H9 (cell line): ENCODE measurements around the gene SORCS2. TPM values are rescaled to one million over a fixed set of nuclear protein-coding genes. Genes with fewer than 3 reads are reported as not detected.
A peak's percentile ranks its signal among the peaks of the same experiment; 100 is the strongest.

ENCODE experiments used
- DNase-seq: peaks from one replicate; pipeline ENCODE4 v3.0.0-alpha.2; 2017
- H2AFZ ChIP-seq: one replicate; pipeline ENCODE4 v1.6.1; 2013; ENCODE audit warnings: mild to moderate bottlenecking, low read length, control low read depth, moderate library complexity
- H2AK5ac ChIP-seq: 2 replicates; pipeline ENCODE4 v1.6.1; 2013; ENCODE audit warnings: low read length, control low read depth, mixed read lengths; ENCODE audit not compliant: insufficient read length
- H2BK120ac ChIP-seq: one replicate; pipeline ENCODE4 v1.6.1; 2013; ENCODE audit warnings: low read depth, mild to moderate bottlenecking, low read length, control low read depth, inconsistent platforms; ENCODE audit not compliant: poor library complexity, severe bottlenecking
- H2BK12ac ChIP-seq: 2 replicates; pipeline ENCODE4 v1.6.1; 2013; ENCODE audit warnings: low read length, control low read depth, mixed read lengths, low read depth; ENCODE audit not compliant: insufficient read length
- H2BK15ac ChIP-seq: 2 replicates; pipeline ENCODE4 v1.6.1; 2013; ENCODE audit warnings: low read depth, low read length, control low read depth
- H2BK20ac ChIP-seq: one replicate; pipeline ENCODE4 v1.6.1; 2013; ENCODE audit warnings: low read depth, mild to moderate bottlenecking, low read length, control low read depth, inconsistent platforms; ENCODE audit not compliant: poor library complexity, severe bottlenecking
- H2BK5ac ChIP-seq: 2 replicates; pipeline ENCODE4 v1.6.1; 2013; ENCODE audit warnings: low read length, control low read depth, mixed read lengths; ENCODE audit not compliant: insufficient read length
- H3K14ac ChIP-seq: 2 replicates; pipeline ENCODE4 v1.6.1; 2013; ENCODE audit warnings: low read length, control low read depth; ENCODE audit not compliant: insufficient read depth
- H3K18ac ChIP-seq: 2 replicates; pipeline ENCODE4 v1.6.1; 2013; ENCODE audit warnings: low read depth, mild to moderate bottlenecking, mixed read lengths, low read length, control low read depth; ENCODE audit not compliant: insufficient read length
- H3K23ac ChIP-seq: 2 replicates; pipeline ENCODE4 v1.6.1; 2013; ENCODE audit warnings: low read length, control low read depth, mixed read lengths, low read depth; ENCODE audit not compliant: insufficient read length
- H3K23me2 ChIP-seq: 2 replicates; pipeline ENCODE4 v1.6.1; 2013; ENCODE audit warnings: low read depth, mild to moderate bottlenecking, mixed read lengths, low read length, control low read depth; ENCODE audit not compliant: insufficient read length, poor library complexity, severe bottlenecking
- H3K27ac ChIP-seq: 2 replicates; pipeline ENCODE4 v1.5.1; 2013; ENCODE audit warnings: low read length, control low read depth, mixed read lengths, low read depth; ENCODE audit not compliant: insufficient read length
- H3K27me3 ChIP-seq: 2 replicates; pipeline ENCODE4 v1.6.1; 2013; ENCODE audit warnings: low read length, control low read depth, inconsistent platforms; ENCODE audit not compliant: insufficient read depth
- H3K4ac ChIP-seq: 2 replicates; pipeline ENCODE4 v1.6.1; 2013; ENCODE audit warnings: low read depth, mild to moderate bottlenecking, control low read depth, inconsistent platforms, low read length, moderate library complexity
- H3K4me1 ChIP-seq: 2 replicates; pipeline ENCODE4 v1.6.1; 2013; ENCODE audit warnings: low read length, control low read depth, inconsistent platforms; ENCODE audit not compliant: insufficient read depth
- H3K4me2 ChIP-seq: 2 replicates; pipeline ENCODE4 v1.6.1; 2013; ENCODE audit warnings: low read length, control low read depth, mixed read lengths; ENCODE audit not compliant: insufficient read length, insufficient read depth
- H3K56ac ChIP-seq: 2 replicates; pipeline ENCODE4 v1.6.1; 2013; ENCODE audit warnings: low read depth, mild to moderate bottlenecking, mixed read lengths, low read length, control low read depth; ENCODE audit not compliant: insufficient read length
- H3K79me1 ChIP-seq: 2 replicates; pipeline ENCODE4 v1.6.1; 2013; ENCODE audit warnings: low read depth, mild to moderate bottlenecking, moderate library complexity, low read length, control low read depth, inconsistent platforms; ENCODE audit not compliant: insufficient read depth, poor library complexity, severe bottlenecking
- H3K79me2 ChIP-seq: 2 replicates; pipeline ENCODE4 v1.6.1; 2013; ENCODE audit warnings: low read length, control low read depth, inconsistent platforms; ENCODE audit not compliant: insufficient read depth
- H3K9ac ChIP-seq: 2 replicates; pipeline ENCODE4 v1.6.1; 2013; ENCODE audit warnings: low read length, control low read depth, mixed read lengths; ENCODE audit not compliant: insufficient read length; ENCODE audit errors: extremely low read depth
- H3K9me3 ChIP-seq: one replicate; pipeline ENCODE4 v1.6.1; 2013; ENCODE audit warnings: low read depth, low read length, inconsistent platforms; ENCODE audit not compliant: control insufficient read depth
- H3T11ph ChIP-seq: one replicate; pipeline ENCODE4 v1.6.1; 2013; ENCODE audit warnings: mild to moderate bottlenecking, low read length, control low read depth, inconsistent platforms
- H4K20me1 ChIP-seq: one replicate; pipeline ENCODE4 v1.6.1; 2013; ENCODE audit not compliant: control insufficient read depth, insufficient read length, insufficient read depth
- H4K5ac ChIP-seq: 2 replicates; pipeline ENCODE4 v1.6.1; 2013; ENCODE audit warnings: low read depth, mild to moderate bottlenecking, mixed read lengths, low read length, control low read depth; ENCODE audit not compliant: insufficient read length
- H4K8ac ChIP-seq: replicated peaks from 2 replicates; pipeline ENCODE4 v1.6.1; 2013; ENCODE audit warnings: low read length, control low read depth, mixed read lengths, low read depth; ENCODE audit not compliant: insufficient read length
- H4K91ac ChIP-seq: 2 replicates; pipeline ENCODE4 v1.6.1; 2013; ENCODE audit warnings: low read depth, mild to moderate bottlenecking, moderate library complexity, mixed read lengths, low read length, control low read depth; ENCODE audit not compliant: insufficient read length
- H3K27ac Mint-ChIP-seq, 3 experiments: 2 replicates in 2 of 3; 3 replicates in 1 of 3; pipeline ENCODE4 v1.8.0; 2020 to 2021; ENCODE audit warnings: mixed read lengths in 3 of 3, mild to moderate bottlenecking in 1 of 3, moderate library complexity in 1 of 3
- H3K27me3 Mint-ChIP-seq: 2 replicates; pipeline ENCODE4 v1.8.0; 2021; ENCODE audit warnings: low read depth, mild to moderate bottlenecking, moderate library complexity, mixed read lengths
- H3K36me3 Mint-ChIP-seq, 3 experiments: 2 replicates in 2 of 3; 3 replicates in 1 of 3; pipeline ENCODE4 v1.8.0; 2020 to 2021; ENCODE audit warnings: low read depth in 3 of 3, mixed read lengths in 3 of 3; ENCODE audit not compliant: insufficient read depth in 1 of 3
- H3K4me1 Mint-ChIP-seq, 2 experiments: 2 replicates each; pipeline ENCODE4 v1.8.0; 2020; ENCODE audit warnings: mixed read lengths in 2 of 2
- H3K4me3 Mint-ChIP-seq, 2 experiments: 2 replicates in 1 of 2; 3 replicates in 1 of 2; pipeline ENCODE4 v1.8.0; 2020 to 2021; ENCODE audit warnings: mild to moderate bottlenecking in 2 of 2, mixed read lengths in 2 of 2, moderate library complexity in 1 of 2
- H3K9me3 Mint-ChIP-seq, 2 experiments: 2 replicates in 1 of 2; 3 replicates in 1 of 2; pipeline ENCODE4 v1.8.0; 2020; ENCODE audit warnings: mild to moderate bottlenecking in 2 of 2, mixed read lengths in 2 of 2, moderate library complexity in 1 of 2
- WGBS: extraction: QIAGEN DNeasy Blood & Tissue Kit; methylation state at CpG from one replicate; pipeline ENCODE4 v1.1.7; 2013; ENCODE audit warnings: missing lambda C conversion rate, low lambda C conversion rate, mixed read lengths; ENCODE audit not compliant: insufficient read length; ENCODE audit errors: extremely low coverage; 5-methylcytosine and 5-hydroxymethylcytosine counted together
- total RNA-seq: library from RNA; stranded (reverse); gene quantifications from 2 replicates; pipeline ENCODE4 v1.2.1, GENCODE V29; 2021
- TF ChIP-seq, protein P1 (sequence below): fragments of 200-600 bp; sonication (generic); conservative IDR thresholded peaks from 3 replicates; pipeline ENCODE4 v1.8.0; 2021; ENCODE audit warnings: antibody characterized with exemption, mild to moderate bottlenecking

SORCS2 gene
- total RNA-seq, 1 experiment from 2014 or later: 0.57 TPM

DNA sequence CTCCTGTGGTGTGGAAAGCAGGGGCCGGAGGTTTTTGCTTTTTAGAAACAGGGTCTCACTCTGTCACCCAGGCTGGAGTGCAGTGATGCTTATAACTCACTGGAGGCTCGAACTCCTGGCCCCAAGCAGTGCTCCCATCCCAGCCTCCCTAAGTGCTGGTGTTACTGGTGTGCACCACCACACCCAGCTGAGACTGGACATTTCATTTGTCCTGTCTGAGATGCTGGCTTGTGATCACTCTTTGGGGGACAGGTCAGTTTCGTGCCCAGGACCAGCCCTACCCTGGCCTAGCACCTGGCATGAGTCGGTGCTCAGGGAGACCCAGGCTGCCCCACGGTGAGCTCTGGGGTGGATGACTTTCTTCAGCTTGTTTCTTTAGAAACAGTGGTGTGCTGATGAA is 231.1 kb downstream of the SORCS2 start:
- no peak overlapping the region for H4K8ac ChIP-seq
- H2BK5ac ChIP-seq: no peak overlapping the region
- H4K5ac ChIP-seq: no peak overlapping the region
- H3K9me3 Mint-ChIP-seq: peaks cover 3 to 7% of the 10 kb centered on the region in 2 experiments
- WGBS: no CpG with 5 or more reads among the region's 5 CpGs
- no peak overlapping the region for H2BK20ac ChIP-seq
- no peaks in the 10 kb centered on the region; the same call in 1 of the 2 replicates for H3K27me3 ChIP-seq
- H3K23me2 ChIP-seq: peaks cover 3% of the 10 kb centered on the region
- H3K27me3 Mint-ChIP-seq: peaks cover 33% of the 10 kb centered on the region
- H2BK120ac ChIP-seq: no peak overlapping the region
- DNase-seq: peak; percentile 4
- H3K79me2 ChIP-seq: no peaks in the 10 kb centered on the region
- H4K91ac ChIP-seq: no peak overlapping the region
- no peak overlapping the region for H3T11ph ChIP-seq
- H3K9ac ChIP-seq: no peak overlapping the region
- no peak overlapping the region for H3K4ac ChIP-seq
- peaks cover 0 to 5% (median 0%) of the 10 kb centered on the region in 3 experiments; a peak in 1 of 7 replicates for H3K36me3 Mint-ChIP-seq
- no peaks in the 10 kb centered on the region; the same call in 1 of the 2 replicates for H3K4me1 ChIP-seq
- no peak overlapping the region for H3K4me2 ChIP-seq
- TF ChIP-seq, protein P1, sequence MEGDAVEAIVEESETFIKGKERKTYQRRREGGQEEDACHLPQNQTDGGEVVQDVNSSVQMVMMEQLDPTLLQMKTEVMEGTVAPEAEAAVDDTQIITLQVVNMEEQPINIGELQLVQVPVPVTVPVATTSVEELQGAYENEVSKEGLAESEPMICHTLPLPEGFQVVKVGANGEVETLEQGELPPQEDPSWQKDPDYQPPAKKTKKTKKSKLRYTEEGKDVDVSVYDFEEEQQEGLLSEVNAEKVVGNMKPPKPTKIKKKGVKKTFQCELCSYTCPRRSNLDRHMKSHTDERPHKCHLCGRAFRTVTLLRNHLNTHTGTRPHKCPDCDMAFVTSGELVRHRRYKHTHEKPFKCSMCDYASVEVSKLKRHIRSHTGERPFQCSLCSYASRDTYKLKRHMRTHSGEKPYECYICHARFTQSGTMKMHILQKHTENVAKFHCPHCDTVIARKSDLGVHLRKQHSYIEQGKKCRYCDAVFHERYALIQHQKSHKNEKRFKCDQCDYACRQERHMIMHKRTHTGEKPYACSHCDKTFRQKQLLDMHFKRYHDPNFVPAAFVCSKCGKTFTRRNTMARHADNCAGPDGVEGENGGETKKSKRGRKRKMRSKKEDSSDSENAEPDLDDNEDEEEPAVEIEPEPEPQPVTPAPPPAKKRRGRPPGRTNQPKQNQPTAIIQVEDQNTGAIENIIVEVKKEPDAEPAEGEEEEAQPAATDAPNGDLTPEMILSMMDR: no peak
- no peak overlapping the region for H2BK15ac ChIP-seq
- no peak overlapping the region for H3K56ac ChIP-seq
- H2AFZ ChIP-seq: no peak overlapping the region
- H3K18ac ChIP-seq: no peak overlapping the region
- no peak overlapping the region for H3K14ac ChIP-seq
- no peaks in the 10 kb centered on the region for H3K9me3 ChIP-seq
- no peak overlapping the region for H3K27ac Mint-ChIP-seq
- peaks cover 14 to 21% of the 10 kb centered on the region in 2 experiments for H3K4me1 Mint-ChIP-seq
- H3K79me1 ChIP-seq: no peaks in the 10 kb centered on the region
- H2AK5ac ChIP-seq: no peak overlapping the region
- H3K27ac ChIP-seq: no peak overlapping the region
- no peak overlapping the region; a peak in 1 of 5 replicates for H3K4me3 Mint-ChIP-seq
- no peaks in the 10 kb centered on the region for H4K20me1 ChIP-seq
- H2BK12ac ChIP-seq: no peak overlapping the region
- no peak overlapping the region for H3K23ac ChIP-seq
